HepG2 (cell line): ENCODE data around the gene PRIMPOL. TPM values are rescaled to one million over a fixed set of nuclear protein-coding genes. Genes with fewer than 3 reads are reported as not detected.

Source experiments
- ATAC-seq: fragments of 200-7000 bp; cut with Tn5 transposase; 3 replicates; pipeline ENCODE4 v1.9.1; 2020; ENCODE audit warnings: mild to moderate bottlenecking, moderate library complexity
- BruUV-seq: library from RNA; stranded (reverse); fragments of 400-500 nt; replicated peaks from 2 replicates; lab custom pipeline; 2021; lab: Mats Ljungman, UMichigan
- CTCF ChIA-PET: fragments of 300-600 bp; formaldehyde crosslinking; extraction: SDS; loops from one replicate; lab custom pipeline; 2021; ENCODE audit warnings: low total read pairs, inconsistent platforms, low intra/inter-chr PET ratio; lab: Yijun Ruan, JAX
- POLR2A ChIA-PET: fragments of 350-600 bp; sonication (Branson Sonifier 250); formaldehyde crosslinking; loops from one replicate; lab custom pipeline; 2020; ENCODE audit warnings: antibody characterized with exemption, inconsistent platforms; lab: Yijun Ruan, JAX
- DNase-seq: peaks from one replicate; pipeline ENCODE4 v3.0.0-alpha.2; 2015; ENCODE audit warnings: low spot score
- FAIRE-seq: peaks from 3 replicates; lab custom pipeline; 2011; peaks lifted over from hg19 to GRCh38; lab: Jason Lieb, UNC
- H2AFZ ChIP-seq: one replicate; pipeline ENCODE4 v1.6.1; 2011; ENCODE audit warnings: low read length, inconsistent platforms
- H3K27ac ChIP-seq: fragments of 300-600 bp; 3 replicates; pipeline ENCODE4 v1.8.0; 2011; ENCODE audit warnings: mixed run types, mild to moderate bottlenecking, mixed read lengths, low read length, inconsistent platforms; ENCODE audit not compliant: insufficient read depth; ENCODE audit errors: extremely low read length
- H3K27me3 ChIP-seq, 2 experiments: fragments of 200-600 bp in 1 of 2; 2 replicates in 1 of 2; 3 replicates in 1 of 2; pipeline versions ENCODE4 v1.6.0 to v1.8.0; 2011; ENCODE audit warnings: low read length in 2 of 2, mild to moderate bottlenecking in 2 of 2, moderate library complexity in 2 of 2, inconsistent platforms in 1 of 2; ENCODE audit not compliant: insufficient read depth in 2 of 2, control insufficient read depth in 1 of 2
- H3K36me3 ChIP-seq, 2 experiments: fragments of 200-600 bp in 1 of 2; replicated peaks in 1 of 2; 2 replicates in 1 of 2; 3 replicates in 1 of 2; pipeline versions ENCODE4 v1.5.1 to v1.8.0; 2011; ENCODE audit warnings: low read length in 2 of 2, inconsistent platforms in 1 of 2; ENCODE audit not compliant: insufficient read depth in 2 of 2, control insufficient read depth in 1 of 2
- H3K4me1 ChIP-seq: 2 replicates; pipeline ENCODE4 v1.5.1; 2012; ENCODE audit warnings: low read length, inconsistent platforms; ENCODE audit not compliant: insufficient read depth
- H3K4me2 ChIP-seq: 2 replicates; pipeline ENCODE4 v1.6.0; 2011; ENCODE audit warnings: low read depth, low read length, inconsistent platforms
- H3K4me3 ChIP-seq, 3 experiments: fragments of 200-600 bp in 1 of 3; sonication (generic), shearing (Covaris generic) in 1 of 3; replicated peaks in 1 of 3; 2 replicates each; pipeline ENCODE4 v1.5.1; 2011 to 2016; ENCODE audit warnings: low read length in 3 of 3, inconsistent platforms in 2 of 3, low read depth in 2 of 3, mild to moderate bottlenecking in 2 of 3, control low read depth in 1 of 3, mixed read lengths in 1 of 3; ENCODE audit not compliant: insufficient read depth in 1 of 3
- H3K79me2 ChIP-seq: one replicate; pipeline ENCODE4 v1.6.1; 2011; ENCODE audit warnings: low read length, inconsistent platforms; ENCODE audit not compliant: insufficient read depth
- H3K9ac ChIP-seq: 2 replicates; pipeline ENCODE4 v1.6.0; 2011; ENCODE audit warnings: mild to moderate bottlenecking, low read depth, low read length, inconsistent platforms; ENCODE audit not compliant: insufficient read depth
- H3K9me3 ChIP-seq: 2 replicates; pipeline ENCODE4 v1.5.1; 2012; ENCODE audit warnings: mild to moderate bottlenecking, low read length
- H4K20me1 ChIP-seq: 2 replicates; pipeline ENCODE4 v1.6.0; 2011; ENCODE audit warnings: inconsistent platforms, mild to moderate bottlenecking, low read length, moderate library complexity; ENCODE audit not compliant: insufficient read depth
- ARNT ChIP-seq: fragments of 450-650 bp; IDR thresholded peaks from 2 replicates; pipeline ENCODE4 v1.6.1; 2017
- FOSL2 ChIP-seq: sonication (generic); formaldehyde crosslinking; IDR thresholded peaks from 2 replicates; pipeline ENCODE4 v1.4.0; 2020; ENCODE audit warnings: missing genetic modification reagents
- GABPA ChIP-seq, 2 experiments: IDR thresholded peaks; 2 replicates each; pipeline ENCODE4 v1.6.1; 2011 to 2016; ENCODE audit warnings: low read depth in 2 of 2, low read length in 1 of 2, missing biosample characterization in 1 of 2, missing genetic modification characterization in 1 of 2
- THAP7 ChIP-seq: sonication (generic); formaldehyde crosslinking; IDR thresholded peaks from 2 replicates; pipeline ENCODE4 v1.8.1; 2023; ENCODE audit warnings: mild to moderate bottlenecking, missing genetic modification reagents
- WIZ ChIP-seq: sonication (generic); formaldehyde crosslinking; IDR thresholded peaks from 2 replicates; pipeline ENCODE4 v1.5.1; 2020; ENCODE audit warnings: mild to moderate bottlenecking, missing genetic modification reagents
- YEATS2 ChIP-seq: sonication (generic); formaldehyde crosslinking; IDR thresholded peaks from 2 replicates; pipeline ENCODE4 v1.4.0; 2020; ENCODE audit warnings: missing genetic modification reagents, borderline replicate concordance
- ZBTB1 ChIP-seq: sonication (generic); formaldehyde crosslinking; IDR thresholded peaks from 2 replicates; pipeline ENCODE4 v1.4.0; 2020; ENCODE audit warnings: missing genetic modification reagents, borderline replicate concordance
- ZNF335 ChIP-seq: sonication (generic); formaldehyde crosslinking; IDR thresholded peaks from 2 replicates; pipeline ENCODE4 v1.4.0; 2020; ENCODE audit warnings: missing genetic modification reagents
- ZNF598 ChIP-seq: sonication (generic); formaldehyde crosslinking; IDR thresholded peaks from 2 replicates; pipeline ENCODE4 v1.5.1; 2020; ENCODE audit warnings: mild to moderate bottlenecking, missing genetic modification reagents, borderline replicate concordance
- ZNF891 ChIP-seq: sonication (generic); formaldehyde crosslinking; IDR thresholded peaks from 2 replicates; pipeline ENCODE4 v1.5.0; 2020; ENCODE audit warnings: mild to moderate bottlenecking, missing genetic modification reagents
- WGBS: methylation state at CpG from one replicate; pipeline ENCODE4 v1.1.6; 2017; ENCODE audit warnings: low lambda C conversion rate; 5-methylcytosine and 5-hydroxymethylcytosine counted together
- in situ Hi-C: cut with HindIII; loops from 2 replicates; pipeline ENCODE4 v1.10.0; 2017; ENCODE audit warnings: low pct_unique_long_range_greater_than_20kb; ENCODE audit not compliant: extremely low pct_ligation_motif_present
- intact Hi-C: fragments of 100-400 bp; cut with micrococcal nuclease; formaldehyde crosslinking; loops from one replicate; pipeline ENCODE4 v1.10.0; 2022; ENCODE audit not compliant: unreplicated experiment
- polyA plus RNA-seq, 8 experiments: library from polyadenylated mRNA; depleted of rRNA in 3 of 8; stranded (reverse) in 7 of 8; unstranded in 1 of 8; fragments of >200 nt; fragmentation: Illumina TruSeq in 4 of 8; extraction: Trizol in 4 of 8; gene quantifications; 2 replicates each; pipeline versions ENCODE4 v1.2.1 to v1.2.3, GENCODE V29; 2011 to 2016; ENCODE audit warnings: low read depth in 4 of 8, missing spikeins in 1 of 8, mixed read lengths in 1 of 8; ENCODE audit not compliant: insufficient read depth in 1 of 8
- total RNA-seq, 5 experiments: library from RNA; depleted of rRNA; stranded (reverse); fragments of >200 nt; fragmentation: Illumina TruSeq; extraction: Trizol; gene quantifications; 2 replicates each; pipeline ENCODE4 v1.2.3, GENCODE V29; 2016; ENCODE audit warnings: low read depth in 1 of 5
- TF ChIP-seq, protein P1 (sequence below): sonication (generic); formaldehyde crosslinking; conservative IDR thresholded peaks from 2 replicates; pipeline ENCODE4 v1.8.1; 2023; ENCODE audit warnings: missing genetic modification reagents
- TF ChIP-seq, protein P2 (sequence below): IDR thresholded peaks from 2 replicates; pipeline ENCODE4 v1.6.1; 2016; ENCODE audit warnings: missing compliant biosample characterization, missing genetic modification reagents, borderline replicate concordance
- TF ChIP-seq, protein P3 (sequence below): IDR thresholded peaks from 2 replicates; pipeline ENCODE4 v1.6.1; 2016; ENCODE audit warnings: low read depth, missing genetic modification reagents, missing compliant biosample characterization
- TF ChIP-seq, protein P4 (sequence below): sonication (generic); formaldehyde crosslinking; conservative IDR thresholded peaks from 2 replicates; pipeline ENCODE4 v1.8.0; 2022; ENCODE audit warnings: low read depth, missing genetic modification reagents

The PRIMPOL gene
- total and polyA plus RNA-seq, 2 of the 13 experiments (the other 11 are each of a cell fraction or from before 2014, with no cell fraction given): 7.3 to 11.0 TPM

GRCh38 chr4:184680698-184681097 is 31.2 kb downstream of the PRIMPOL start:
- no peaks in the 10 kb centered on the region; a peak in 1 of 5 replicates for H3K27me3 ChIP-seq
- H2AFZ ChIP-seq: no peak overlapping the region
- no peaks in the 10 kb centered on the region for H3K4me1 ChIP-seq
- peaks cover under 1 to 2% of the 10 kb centered on the region in 2 experiments; a peak in 1 of 5 replicates for H3K36me3 ChIP-seq
- whole genome bisulfite sequencing: 82% methylated on average over 9 of the region's 9 CpGs
- CTCF ChIA-PET: no interaction called here
- H3K27ac ChIP-seq: no peak overlapping the region
- intact Hi-C loops: no loop called here
- DNase-seq: no peak
- no peak overlapping the region for H3K4me2 ChIP-seq
- no peak for ATAC-seq
- in situ Hi-C loops: no loop called here
- no peaks in the 10 kb centered on the region for H3K79me2 ChIP-seq
- no peaks in the 10 kb centered on the region for H3K9me3 ChIP-seq
- TF ChIP-seq ZNF335 (CRISPR knock-in tag) (no peak), YEATS2 (no peak), THAP7 (no peak), ZNF891 (CRISPR knock-in tag) (no peak), GABPA (IDR thresholded peaks at IDR 0.05; ENCODE audit: low read depth, low read length) (no peak), GABPA (CRISPR knock-in tag; IDR thresholded peaks at IDR 0.05; ENCODE audit: low read depth) (no peak), ARNT (no peak), FOSL2 (CRISPR knock-in tag) (no peak), ZBTB1 (CRISPR knock-in tag) (no peak), ZNF598 (CRISPR knock-in tag) (no peak), WIZ (CRISPR knock-in tag) (no peak)
- TF ChIP-seq, protein P1, sequence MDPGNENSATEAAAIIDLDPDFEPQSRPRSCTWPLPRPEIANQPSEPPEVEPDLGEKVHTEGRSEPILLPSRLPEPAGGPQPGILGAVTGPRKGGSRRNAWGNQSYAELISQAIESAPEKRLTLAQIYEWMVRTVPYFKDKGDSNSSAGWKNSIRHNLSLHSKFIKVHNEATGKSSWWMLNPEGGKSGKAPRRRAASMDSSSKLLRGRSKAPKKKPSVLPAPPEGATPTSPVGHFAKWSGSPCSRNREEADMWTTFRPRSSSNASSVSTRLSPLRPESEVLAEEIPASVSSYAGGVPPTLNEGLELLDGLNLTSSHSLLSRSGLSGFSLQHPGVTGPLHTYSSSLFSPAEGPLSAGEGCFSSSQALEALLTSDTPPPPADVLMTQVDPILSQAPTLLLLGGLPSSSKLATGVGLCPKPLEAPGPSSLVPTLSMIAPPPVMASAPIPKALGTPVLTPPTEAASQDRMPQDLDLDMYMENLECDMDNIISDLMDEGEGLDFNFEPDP (CRISPR knock-in tag): no peak
- TF ChIP-seq, protein P2, sequence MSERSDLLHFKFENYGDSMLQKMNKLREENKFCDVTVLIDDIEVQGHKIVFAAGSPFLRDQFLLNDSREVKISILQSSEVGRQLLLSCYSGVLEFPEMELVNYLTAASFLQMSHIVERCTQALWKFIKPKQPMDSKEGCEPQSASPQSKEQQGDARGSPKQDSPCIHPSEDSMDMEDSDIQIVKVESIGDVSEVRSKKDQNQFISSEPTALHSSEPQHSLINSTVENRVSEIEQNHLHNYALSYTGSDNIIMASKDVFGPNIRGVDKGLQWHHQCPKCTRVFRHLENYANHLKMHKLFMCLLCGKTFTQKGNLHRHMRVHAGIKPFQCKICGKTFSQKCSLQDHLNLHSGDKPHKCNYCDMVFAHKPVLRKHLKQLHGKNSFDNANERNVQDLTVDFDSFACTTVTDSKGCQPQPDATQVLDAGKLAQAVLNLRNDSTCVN (CRISPR knock-in tag): no peak
- TF ChIP-seq, protein P3, sequence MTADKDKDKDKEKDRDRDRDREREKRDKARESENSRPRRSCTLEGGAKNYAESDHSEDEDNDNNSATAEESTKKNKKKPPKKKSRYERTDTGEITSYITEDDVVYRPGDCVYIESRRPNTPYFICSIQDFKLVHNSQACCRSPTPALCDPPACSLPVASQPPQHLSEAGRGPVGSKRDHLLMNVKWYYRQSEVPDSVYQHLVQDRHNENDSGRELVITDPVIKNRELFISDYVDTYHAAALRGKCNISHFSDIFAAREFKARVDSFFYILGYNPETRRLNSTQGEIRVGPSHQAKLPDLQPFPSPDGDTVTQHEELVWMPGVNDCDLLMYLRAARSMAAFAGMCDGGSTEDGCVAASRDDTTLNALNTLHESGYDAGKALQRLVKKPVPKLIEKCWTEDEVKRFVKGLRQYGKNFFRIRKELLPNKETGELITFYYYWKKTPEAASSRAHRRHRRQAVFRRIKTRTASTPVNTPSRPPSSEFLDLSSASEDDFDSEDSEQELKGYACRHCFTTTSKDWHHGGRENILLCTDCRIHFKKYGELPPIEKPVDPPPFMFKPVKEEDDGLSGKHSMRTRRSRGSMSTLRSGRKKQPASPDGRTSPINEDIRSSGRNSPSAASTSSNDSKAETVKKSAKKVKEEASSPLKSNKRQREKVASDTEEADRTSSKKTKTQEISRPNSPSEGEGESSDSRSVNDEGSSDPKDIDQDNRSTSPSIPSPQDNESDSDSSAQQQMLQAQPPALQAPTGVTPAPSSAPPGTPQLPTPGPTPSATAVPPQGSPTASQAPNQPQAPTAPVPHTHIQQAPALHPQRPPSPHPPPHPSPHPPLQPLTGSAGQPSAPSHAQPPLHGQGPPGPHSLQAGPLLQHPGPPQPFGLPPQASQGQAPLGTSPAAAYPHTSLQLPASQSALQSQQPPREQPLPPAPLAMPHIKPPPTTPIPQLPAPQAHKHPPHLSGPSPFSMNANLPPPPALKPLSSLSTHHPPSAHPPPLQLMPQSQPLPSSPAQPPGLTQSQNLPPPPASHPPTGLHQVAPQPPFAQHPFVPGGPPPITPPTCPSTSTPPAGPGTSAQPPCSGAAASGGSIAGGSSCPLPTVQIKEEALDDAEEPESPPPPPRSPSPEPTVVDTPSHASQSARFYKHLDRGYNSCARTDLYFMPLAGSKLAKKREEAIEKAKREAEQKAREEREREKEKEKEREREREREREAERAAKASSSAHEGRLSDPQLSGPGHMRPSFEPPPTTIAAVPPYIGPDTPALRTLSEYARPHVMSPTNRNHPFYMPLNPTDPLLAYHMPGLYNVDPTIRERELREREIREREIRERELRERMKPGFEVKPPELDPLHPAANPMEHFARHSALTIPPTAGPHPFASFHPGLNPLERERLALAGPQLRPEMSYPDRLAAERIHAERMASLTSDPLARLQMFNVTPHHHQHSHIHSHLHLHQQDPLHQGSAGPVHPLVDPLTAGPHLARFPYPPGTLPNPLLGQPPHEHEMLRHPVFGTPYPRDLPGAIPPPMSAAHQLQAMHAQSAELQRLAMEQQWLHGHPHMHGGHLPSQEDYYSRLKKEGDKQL (CRISPR knock-in tag): no peak
- TF ChIP-seq, protein P4, sequence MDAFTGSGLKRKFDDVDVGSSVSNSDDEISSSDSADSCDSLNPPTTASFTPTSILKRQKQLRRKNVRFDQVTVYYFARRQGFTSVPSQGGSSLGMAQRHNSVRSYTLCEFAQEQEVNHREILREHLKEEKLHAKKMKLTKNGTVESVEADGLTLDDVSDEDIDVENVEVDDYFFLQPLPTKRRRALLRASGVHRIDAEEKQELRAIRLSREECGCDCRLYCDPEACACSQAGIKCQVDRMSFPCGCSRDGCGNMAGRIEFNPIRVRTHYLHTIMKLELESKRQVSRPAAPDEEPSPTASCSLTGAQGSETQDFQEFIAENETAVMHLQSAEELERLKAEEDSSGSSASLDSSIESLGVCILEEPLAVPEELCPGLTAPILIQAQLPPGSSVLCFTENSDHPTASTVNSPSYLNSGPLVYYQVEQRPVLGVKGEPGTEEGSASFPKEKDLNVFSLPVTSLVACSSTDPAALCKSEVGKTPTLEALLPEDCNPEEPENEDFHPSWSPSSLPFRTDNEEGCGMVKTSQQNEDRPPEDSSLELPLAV: no peak
- TF ChIP-seq, all 625 proteins: peak for 0
- no peak for FAIRE-seq
- no TSS peak for BruUV-seq
- POLR2A ChIA-PET: interaction anchor here (0.5 kb wide), 1 partner anchor 24 kb away, joined by 3 read pairs; no protein-coding TSS in a partner anchor
- no peak overlapping the region for H3K4me3 ChIP-seq
- no peaks in the 10 kb centered on the region for H4K20me1 ChIP-seq
- H3K9ac ChIP-seq: no peak overlapping the region
